SK-N-SH (cell line): Measurements from ENCODE around the gene SHTN1. TPM values are rescaled to one million over a fixed set of nuclear protein-coding genes. Genes with fewer than 3 reads are reported as not detected.

Experiments used
- CTCF ChIA-PET: fragments of 300-600, 350-600 bp; formaldehyde crosslinking; extraction: SDS; loops from one replicate; lab custom pipeline; 2021; lab: Yijun Ruan, JAX
- POLR2A ChIA-PET: fragments of 350-600 bp; sonication (Branson Sonifier 250); formaldehyde crosslinking; extraction: SDS; loops from one replicate; lab custom pipeline; 2020; ENCODE audit warnings: antibody characterized with exemption, inconsistent platforms; lab: Yijun Ruan, JAX
- DNase-seq: peaks from one replicate; pipeline ENCODE4 v3.0.0; 2012
- H2AFZ ChIP-seq: fragments of 200-600 bp; sonication (generic); 2 replicates; pipeline ENCODE4 v1.8.1; 2016; ENCODE audit warnings: antibody characterized with exemption, mild to moderate bottlenecking, low read depth
- H3F3A ChIP-seq: fragments of 200-600 bp; sonication (generic); replicated peaks from 2 replicates; pipeline ENCODE3; 2016; ENCODE audit warnings: antibody characterized with exemption, mild to moderate bottlenecking; ENCODE audit not compliant: insufficient read depth
- H3K27ac ChIP-seq, 2 experiments: fragments of 200-500 bp in 1 of 2; fragments of 200-600 bp in 1 of 2; sonication (Bioruptor generic) in 1 of 2; sonication (generic), shearing (Covaris generic) in 1 of 2; 2 replicates each; pipeline versions ENCODE4 v1.5.1 to v1.6.1; 2014 to 2016; ENCODE audit warnings: low read depth in 2 of 2, inconsistent platforms in 1 of 2, low read length in 1 of 2, mild to moderate bottlenecking in 1 of 2, mixed read lengths in 1 of 2
- H3K27me3 ChIP-seq: fragments of 200-600 bp; sonication (generic), shearing (Covaris generic); 2 replicates; pipeline ENCODE4 v1.6.1; 2016; ENCODE audit warnings: mixed run types; ENCODE audit not compliant: insufficient read depth
- H3K36me3 ChIP-seq, 2 experiments: fragments of 200-500 bp in 1 of 2; fragments of 200-600 bp in 1 of 2; sonication (Bioruptor generic) in 1 of 2; sonication (generic) in 1 of 2; replicated peaks in 1 of 2; 2 replicates each; pipeline versions ENCODE3 to v1.5.1; 2014 to 2016; ENCODE audit warnings: low read length in 1 of 2, mild to moderate bottlenecking in 1 of 2; ENCODE audit not compliant: insufficient read depth in 2 of 2, control insufficient read depth in 1 of 2
- H3K4me1 ChIP-seq, 2 experiments: fragments of 200-500 bp in 1 of 2; fragments of 200-600 bp in 1 of 2; sonication (Bioruptor generic) in 1 of 2; sonication (generic), shearing (Covaris generic) in 1 of 2; 2 replicates each; pipeline versions ENCODE4 v1.5.1 to v1.6.1; 2014 to 2016; ENCODE audit warnings: low read depth in 1 of 2, low read length in 1 of 2, mixed run types in 1 of 2; ENCODE audit not compliant: insufficient read depth in 2 of 2, control insufficient read depth in 1 of 2
- H3K4me2 ChIP-seq: fragments of 200-600 bp; sonication (generic), shearing (Covaris generic); 2 replicates; pipeline ENCODE4 v1.6.1; 2017; ENCODE audit warnings: mixed run types
- H3K4me3 ChIP-seq, 2 experiments: fragments of 200-500 bp in 1 of 2; fragments of 200-600 bp in 1 of 2; sonication (Bioruptor generic) in 1 of 2; sonication (generic), shearing (Covaris generic) in 1 of 2; 2 replicates each; pipeline versions ENCODE4 v1.5.1 to v1.8.1; 2014 to 2016; ENCODE audit warnings: low read depth in 2 of 2, inconsistent platforms in 1 of 2, low read length in 1 of 2, mild to moderate bottlenecking in 1 of 2, mixed read lengths in 1 of 2, moderate library complexity in 1 of 2
- H3K79me2 ChIP-seq: fragments of 200-600 bp; sonication (generic); 2 replicates; pipeline ENCODE4 v1.8.1; 2017; ENCODE audit warnings: mild to moderate bottlenecking; ENCODE audit not compliant: insufficient read depth
- H3K9ac ChIP-seq: fragments of 200-600 bp; sonication (generic); 2 replicates; pipeline ENCODE4 v1.6.1; 2017; ENCODE audit warnings: mixed run types
- H3K9me2 ChIP-seq: fragments of 200-600 bp; sonication (generic); 2 replicates; pipeline ENCODE4 v1.6.1; 2017; ENCODE audit warnings: mixed run types
- H3K9me3 ChIP-seq: fragments of 200-600 bp; sonication (generic); 2 replicates; pipeline ENCODE4 v1.6.1; 2017; ENCODE audit warnings: mixed run types, mild to moderate bottlenecking, moderate library complexity
- H4K20me1 ChIP-seq: fragments of 200-600 bp; sonication (generic); 2 replicates; pipeline ENCODE4 v1.6.1; 2017; ENCODE audit warnings: mild to moderate bottlenecking, mixed run types; ENCODE audit not compliant: insufficient read depth
- CHD2 ChIP-seq: fragments of 150-350 bp; IDR thresholded peaks from 2 replicates; pipeline ENCODE4 v1.6.1; 2018; ENCODE audit warnings: low read length; ENCODE audit not compliant: partially characterized antibody
- ELF1 ChIP-seq: IDR thresholded peaks from 2 replicates; pipeline ENCODE4 v1.4.0; 2012
- EZH2phosphoT487 ChIP-seq: fragments of 200-600 bp; sonication (generic); IDR thresholded peaks from 2 replicates; pipeline ENCODE4 v1.6.1; 2017; ENCODE audit warnings: low read depth, mixed run types, mild to moderate bottlenecking, antibody characterized with exemption, moderate library complexity, borderline replicate concordance
- GATA2 ChIP-seq: sonication (generic); formaldehyde crosslinking; IDR thresholded peaks from 2 replicates; pipeline ENCODE4 v1.5.0; 2020; ENCODE audit warnings: mild to moderate bottlenecking, missing genetic modification reagents
- MEF2A ChIP-seq: IDR thresholded peaks from 2 replicates; pipeline ENCODE4 v1.4.0; 2012; ENCODE audit warnings: low read depth, borderline replicate concordance
- MXI1 ChIP-seq: IDR thresholded peaks from 2 replicates; pipeline ENCODE4 v1.6.1; 2012; ENCODE audit warnings: mild to moderate bottlenecking, low read depth, low read length, improper control_type of control experiment
- NFIC ChIP-seq: IDR thresholded peaks from 2 replicates; pipeline ENCODE4 v1.4.0; 2012; ENCODE audit warnings: borderline replicate concordance
- RAD21 ChIP-seq: IDR thresholded peaks from 2 replicates; pipeline ENCODE4 v1.6.1; 2012; ENCODE audit warnings: mild to moderate bottlenecking, low read length
- SMC3 ChIP-seq: IDR thresholded peaks from 2 replicates; pipeline ENCODE4 v1.6.1; 2012; ENCODE audit warnings: low read depth, low read length, improper control_type of control experiment
- TAF1 ChIP-seq: IDR thresholded peaks from 2 replicates; pipeline ENCODE4 v1.6.1; 2012; ENCODE audit warnings: low read depth, mild to moderate bottlenecking, low read length, moderate library complexity, borderline replicate concordance
- YY1 ChIP-seq: IDR thresholded peaks from 2 replicates; pipeline ENCODE4 v1.4.0; 2012; ENCODE audit warnings: low read depth, mild to moderate bottlenecking
- WGBS: methylation state at CpG from one replicate; pipeline ENCODE4 v1.1.6; 2017; ENCODE audit warnings: low lambda C conversion rate; 5-methylcytosine and 5-hydroxymethylcytosine counted together
- polyA plus RNA-seq, 3 experiments: library from polyadenylated mRNA; depleted of rRNA; stranded (reverse); fragments of >200 nt; gene quantifications; 2 replicates each; pipeline ENCODE4 v1.2.3, GENCODE V29; 2012
- TF ChIP-seq, protein P1 (sequence below): IDR thresholded peaks from 2 replicates; pipeline ENCODE4 v1.4.0; 2012; ENCODE audit warnings: low read depth, borderline replicate concordance
- TF ChIP-seq, protein P2 (sequence below): fragments of 150-350 bp; IDR thresholded peaks from 2 replicates; pipeline ENCODE4 v1.6.1; 2016; ENCODE audit warnings: mild to moderate bottlenecking, low read depth, low read length
- TF ChIP-seq, protein P3 (sequence below): IDR thresholded peaks from 2 replicates; pipeline ENCODE4 v1.6.1; 2012; ENCODE audit warnings: mild to moderate bottlenecking, low read depth, low read length, moderate library complexity
- TF ChIP-seq, protein P4 (sequence below): fragments of 200-600 bp; sonication (generic); IDR thresholded peaks from 2 replicates; pipeline ENCODE4 v1.6.1; 2017; ENCODE audit warnings: antibody characterized with exemption, mild to moderate bottlenecking, moderate library complexity

SHTN1 gene
- polyA plus RNA-seq, 1 of the 3 experiments (the other 2 are of a cell fraction) = 5.2 TPM

DNA sequence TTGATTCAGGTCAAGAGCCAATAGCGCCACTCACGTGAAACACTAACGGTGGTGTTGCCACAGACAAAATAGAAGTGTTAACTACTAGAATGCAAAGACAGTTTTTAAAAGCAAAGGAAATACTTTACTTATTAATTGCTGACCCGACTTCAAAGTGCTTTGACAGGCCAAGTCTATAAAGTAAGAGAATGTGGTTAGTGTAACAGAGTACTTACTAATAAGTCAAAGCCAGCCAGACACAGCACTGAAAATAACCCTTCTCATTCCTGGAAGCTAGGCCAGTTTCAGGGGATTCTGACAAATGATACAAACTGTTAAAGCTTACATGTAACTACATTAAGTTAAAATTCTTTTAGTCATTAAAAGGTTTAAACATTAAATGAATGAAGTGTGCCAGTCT lies 105.4 kb downstream of the SHTN1 start:
- Histone ChIP-seq H3K9me2 (no peaks in the 10 kb centered on the region), H3K4me1 (no peaks in the 10 kb centered on the region; a peak in 1 of 4 replicates), H3K79me2 (no peaks in the 10 kb centered on the region), H2AFZ (no peak overlapping the region), H4K20me1 (no peaks in the 10 kb centered on the region)
- CTCF ChIA-PET = interaction anchor here (0.9 kb wide), 1 partner anchor 13 kb away, joined by 3 read pairs; no protein-coding TSS in a partner anchor
- no peak for TF ChIP-seq EZH2phosphoT487
- no peak for TF ChIP-seq NFIC
- TF ChIP-seq, protein P1, sequence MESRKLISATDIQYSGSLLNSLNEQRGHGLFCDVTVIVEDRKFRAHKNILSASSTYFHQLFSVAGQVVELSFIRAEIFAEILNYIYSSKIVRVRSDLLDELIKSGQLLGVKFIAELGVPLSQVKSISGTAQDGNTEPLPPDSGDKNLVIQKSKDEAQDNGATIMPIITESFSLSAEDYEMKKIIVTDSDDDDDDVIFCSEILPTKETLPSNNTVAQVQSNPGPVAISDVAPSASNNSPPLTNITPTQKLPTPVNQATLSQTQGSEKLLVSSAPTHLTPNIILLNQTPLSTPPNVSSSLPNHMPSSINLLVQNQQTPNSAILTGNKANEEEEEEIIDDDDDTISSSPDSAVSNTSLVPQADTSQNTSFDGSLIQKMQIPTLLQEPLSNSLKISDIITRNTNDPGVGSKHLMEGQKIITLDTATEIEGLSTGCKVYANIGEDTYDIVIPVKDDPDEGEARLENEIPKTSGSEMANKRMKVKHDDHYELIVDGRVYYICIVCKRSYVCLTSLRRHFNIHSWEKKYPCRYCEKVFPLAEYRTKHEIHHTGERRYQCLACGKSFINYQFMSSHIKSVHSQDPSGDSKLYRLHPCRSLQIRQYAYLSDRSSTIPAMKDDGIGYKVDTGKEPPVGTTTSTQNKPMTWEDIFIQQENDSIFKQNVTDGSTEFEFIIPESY = no peak
- no peak for TF ChIP-seq GATA2 (CRISPR knock-in tag)
- TF ChIP-seq, protein P2, sequence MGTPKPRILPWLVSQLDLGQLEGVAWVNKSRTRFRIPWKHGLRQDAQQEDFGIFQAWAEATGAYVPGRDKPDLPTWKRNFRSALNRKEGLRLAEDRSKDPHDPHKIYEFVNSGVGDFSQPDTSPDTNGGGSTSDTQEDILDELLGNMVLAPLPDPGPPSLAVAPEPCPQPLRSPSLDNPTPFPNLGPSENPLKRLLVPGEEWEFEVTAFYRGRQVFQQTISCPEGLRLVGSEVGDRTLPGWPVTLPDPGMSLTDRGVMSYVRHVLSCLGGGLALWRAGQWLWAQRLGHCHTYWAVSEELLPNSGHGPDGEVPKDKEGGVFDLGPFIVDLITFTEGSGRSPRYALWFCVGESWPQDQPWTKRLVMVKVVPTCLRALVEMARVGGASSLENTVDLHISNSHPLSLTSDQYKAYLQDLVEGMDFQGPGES = no peak
- TF ChIP-seq, protein P3, sequence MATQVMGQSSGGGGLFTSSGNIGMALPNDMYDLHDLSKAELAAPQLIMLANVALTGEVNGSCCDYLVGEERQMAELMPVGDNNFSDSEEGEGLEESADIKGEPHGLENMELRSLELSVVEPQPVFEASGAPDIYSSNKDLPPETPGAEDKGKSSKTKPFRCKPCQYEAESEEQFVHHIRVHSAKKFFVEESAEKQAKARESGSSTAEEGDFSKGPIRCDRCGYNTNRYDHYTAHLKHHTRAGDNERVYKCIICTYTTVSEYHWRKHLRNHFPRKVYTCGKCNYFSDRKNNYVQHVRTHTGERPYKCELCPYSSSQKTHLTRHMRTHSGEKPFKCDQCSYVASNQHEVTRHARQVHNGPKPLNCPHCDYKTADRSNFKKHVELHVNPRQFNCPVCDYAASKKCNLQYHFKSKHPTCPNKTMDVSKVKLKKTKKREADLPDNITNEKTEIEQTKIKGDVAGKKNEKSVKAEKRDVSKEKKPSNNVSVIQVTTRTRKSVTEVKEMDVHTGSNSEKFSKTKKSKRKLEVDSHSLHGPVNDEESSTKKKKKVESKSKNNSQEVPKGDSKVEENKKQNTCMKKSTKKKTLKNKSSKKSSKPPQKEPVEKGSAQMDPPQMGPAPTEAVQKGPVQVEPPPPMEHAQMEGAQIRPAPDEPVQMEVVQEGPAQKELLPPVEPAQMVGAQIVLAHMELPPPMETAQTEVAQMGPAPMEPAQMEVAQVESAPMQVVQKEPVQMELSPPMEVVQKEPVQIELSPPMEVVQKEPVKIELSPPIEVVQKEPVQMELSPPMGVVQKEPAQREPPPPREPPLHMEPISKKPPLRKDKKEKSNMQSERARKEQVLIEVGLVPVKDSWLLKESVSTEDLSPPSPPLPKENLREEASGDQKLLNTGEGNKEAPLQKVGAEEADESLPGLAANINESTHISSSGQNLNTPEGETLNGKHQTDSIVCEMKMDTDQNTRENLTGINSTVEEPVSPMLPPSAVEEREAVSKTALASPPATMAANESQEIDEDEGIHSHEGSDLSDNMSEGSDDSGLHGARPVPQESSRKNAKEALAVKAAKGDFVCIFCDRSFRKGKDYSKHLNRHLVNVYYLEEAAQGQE = no peak
- TF ChIP-seq, all 33 proteins: peak for 0
- Histone ChIP-seq H3K4me2 (no peak overlapping the region), H3K4me3 (no peak overlapping the region), H3K36me3 (peaks cover 13 to 23% of the 10 kb centered on the region in 2 experiments), H3K9ac (no peak overlapping the region), H3K27ac (no peak overlapping the region), H3F3A (no peaks in the 10 kb centered on the region), H3K9me3 (no peaks in the 10 kb centered on the region), H3K27me3 (no peaks in the 10 kb centered on the region)
- POLR2A ChIA-PET = no interaction called here
- no peak for DNase-seq
- 94% methylated on average over 4 of the region's 4 CpGs for WGBS

DNA sequence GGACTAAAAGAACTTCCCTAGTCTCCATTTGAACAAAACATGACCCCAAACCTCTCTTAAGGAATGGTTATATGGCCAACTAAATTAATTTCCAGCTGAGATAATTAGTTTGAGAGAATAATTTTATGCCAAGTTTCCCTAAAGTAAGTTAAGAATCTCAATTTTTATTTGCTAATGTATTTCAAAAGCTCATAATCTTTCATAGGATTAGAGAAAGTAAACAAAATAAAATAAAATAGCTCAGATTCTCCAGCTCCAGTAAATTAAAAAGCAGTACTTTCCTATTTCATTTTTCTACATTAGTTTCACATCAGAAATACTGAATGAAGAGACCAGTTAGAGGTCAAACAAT lies 111.3 kb downstream of the SHTN1 start:
- H3K27me3 ChIP-seq = no peaks in the 10 kb centered on the region
- peaks cover 21 to 36% of the 10 kb centered on the region in 2 experiments for H3K4me1 ChIP-seq
- no peaks in the 10 kb centered on the region for H3K9me2 ChIP-seq
- ChIA-PET POLR2A (no interaction called here), CTCF (interaction anchor here (0.9 to 1.6 kb wide), 3 partner anchors 105 to 282 kb away, joined by 3 to 4 read pairs (median 3); no protein-coding TSS in a partner anchor)
- H3K36me3 ChIP-seq = peaks cover 2 to 3% of the 10 kb centered on the region in 2 experiments
- no peak overlapping the region for H3K27ac ChIP-seq
- no peaks in the 10 kb centered on the region for H4K20me1 ChIP-seq
- no peak overlapping the region for H3K4me3 ChIP-seq
- no peak overlapping the region for H3K4me2 ChIP-seq
- no peaks in the 10 kb centered on the region for H3K79me2 ChIP-seq
- H2AFZ ChIP-seq = no peak overlapping the region
- H3K9ac ChIP-seq = no peak overlapping the region
- DNase-seq = no peak
- peaks cover 18% of the 10 kb centered on the region for H3F3A ChIP-seq
- H3K9me3 ChIP-seq = no peaks in the 10 kb centered on the region
- TF ChIP-seq ELF1 (no peak), RAD21 (no peak), YY1 (no peak), MXI1 (no peak), SMC3 (no peak), TAF1 (no peak), CHD2 (no peak), MEF2A (no peak)
- TF ChIP-seq, protein P4, sequence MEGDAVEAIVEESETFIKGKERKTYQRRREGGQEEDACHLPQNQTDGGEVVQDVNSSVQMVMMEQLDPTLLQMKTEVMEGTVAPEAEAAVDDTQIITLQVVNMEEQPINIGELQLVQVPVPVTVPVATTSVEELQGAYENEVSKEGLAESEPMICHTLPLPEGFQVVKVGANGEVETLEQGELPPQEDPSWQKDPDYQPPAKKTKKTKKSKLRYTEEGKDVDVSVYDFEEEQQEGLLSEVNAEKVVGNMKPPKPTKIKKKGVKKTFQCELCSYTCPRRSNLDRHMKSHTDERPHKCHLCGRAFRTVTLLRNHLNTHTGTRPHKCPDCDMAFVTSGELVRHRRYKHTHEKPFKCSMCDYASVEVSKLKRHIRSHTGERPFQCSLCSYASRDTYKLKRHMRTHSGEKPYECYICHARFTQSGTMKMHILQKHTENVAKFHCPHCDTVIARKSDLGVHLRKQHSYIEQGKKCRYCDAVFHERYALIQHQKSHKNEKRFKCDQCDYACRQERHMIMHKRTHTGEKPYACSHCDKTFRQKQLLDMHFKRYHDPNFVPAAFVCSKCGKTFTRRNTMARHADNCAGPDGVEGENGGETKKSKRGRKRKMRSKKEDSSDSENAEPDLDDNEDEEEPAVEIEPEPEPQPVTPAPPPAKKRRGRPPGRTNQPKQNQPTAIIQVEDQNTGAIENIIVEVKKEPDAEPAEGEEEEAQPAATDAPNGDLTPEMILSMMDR = no peak
- TF ChIP-seq, protein P1 = no peak
